ENCODE data around the gene RANGAP1.

RANGAP1 gene

DNA sequence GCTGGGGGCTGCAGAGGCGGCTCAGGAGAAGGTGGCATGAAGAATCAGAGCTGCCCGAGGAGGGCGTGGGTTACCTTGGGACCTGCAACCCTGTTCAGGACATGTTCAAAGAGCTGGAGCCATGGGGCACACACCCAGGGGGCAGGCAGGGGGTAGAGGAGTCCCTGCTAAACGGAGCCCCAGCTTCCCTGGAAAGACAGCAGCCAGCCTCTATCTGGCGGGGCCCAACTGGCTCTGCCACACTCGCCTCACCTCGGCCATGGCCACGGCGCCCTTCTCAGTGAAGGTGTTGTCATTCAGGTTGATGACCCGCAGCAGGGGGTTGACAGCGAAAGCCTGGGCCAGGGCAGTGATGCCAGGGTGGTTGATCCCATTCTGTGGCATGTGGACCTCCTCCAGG is 28.3 kb downstream of the RANGAP1 start:
- DNase-seq (ENCODE audit: low spot score) = no peak

DNA sequence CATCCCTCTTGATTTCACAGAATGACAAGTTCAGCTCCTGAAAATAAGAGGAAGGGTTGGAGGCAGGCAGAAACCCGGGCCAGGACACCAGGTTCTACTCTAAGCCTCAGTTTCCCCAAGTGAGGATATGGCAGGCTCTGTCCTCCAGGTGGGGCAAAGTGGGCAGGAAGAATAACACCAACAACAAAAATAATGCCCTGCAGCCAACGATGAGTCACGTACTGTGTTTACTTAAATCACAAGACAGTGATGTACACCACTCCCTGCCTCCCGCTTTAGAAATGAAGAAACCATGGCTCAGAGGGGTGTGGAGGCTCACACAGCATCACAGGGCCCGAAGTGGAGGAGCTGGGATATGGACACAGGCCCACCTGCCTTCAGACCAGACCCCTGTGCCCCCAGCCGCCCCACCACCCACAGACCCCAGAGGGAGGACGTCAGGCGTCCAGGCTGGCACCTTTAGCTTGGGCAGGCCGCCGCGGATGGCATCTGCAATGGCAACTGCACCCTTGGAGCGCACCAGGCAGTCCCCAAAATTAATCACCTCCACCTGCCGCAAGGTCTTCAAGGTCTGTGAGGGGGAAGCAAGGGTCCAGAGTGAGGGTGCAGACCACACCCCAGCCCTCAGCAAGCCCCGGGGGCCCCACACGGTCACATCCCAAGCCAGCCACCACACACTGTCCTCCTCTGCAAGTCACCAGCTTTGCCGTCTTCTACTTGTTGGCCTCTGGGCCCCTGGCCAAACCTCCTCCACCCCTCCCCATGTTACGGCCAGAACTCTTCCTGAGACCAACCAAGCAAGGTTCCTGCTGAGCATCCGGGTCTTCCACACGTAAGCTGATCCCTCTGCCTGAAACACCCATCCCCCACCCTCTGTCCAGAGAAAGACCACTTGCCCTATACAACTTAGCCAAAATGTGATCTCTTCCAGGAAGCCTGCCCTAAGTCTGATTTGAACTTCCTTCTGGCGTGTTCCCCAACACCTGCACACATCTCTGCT is 29.4 kb downstream of the RANGAP1 start:
- DNase-seq (ENCODE audit: low spot score) = peak; percentile 40

DNA sequence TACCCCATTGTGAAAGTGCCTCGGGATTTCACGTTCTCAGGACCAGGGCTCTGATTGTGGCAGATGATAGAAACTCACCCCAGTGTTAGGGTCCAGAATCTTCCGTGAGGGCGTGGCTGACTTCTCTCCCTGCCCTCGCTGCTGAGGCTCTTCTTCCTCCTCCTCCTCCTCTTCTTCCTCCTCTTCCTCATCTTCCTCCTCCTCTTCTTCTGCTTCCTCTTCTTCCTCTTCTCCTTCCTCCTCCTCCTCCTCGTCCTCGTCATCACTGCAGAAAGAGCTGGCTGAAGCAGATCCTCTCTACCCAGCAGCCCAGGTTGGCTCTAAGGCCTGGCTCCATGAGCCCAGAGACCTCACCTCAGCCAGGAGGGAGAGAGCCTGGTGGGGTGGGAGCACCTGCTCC is 31.8 kb downstream of the RANGAP1 start:
- no peak for DNase-seq (ENCODE audit: low spot score)

DNA sequence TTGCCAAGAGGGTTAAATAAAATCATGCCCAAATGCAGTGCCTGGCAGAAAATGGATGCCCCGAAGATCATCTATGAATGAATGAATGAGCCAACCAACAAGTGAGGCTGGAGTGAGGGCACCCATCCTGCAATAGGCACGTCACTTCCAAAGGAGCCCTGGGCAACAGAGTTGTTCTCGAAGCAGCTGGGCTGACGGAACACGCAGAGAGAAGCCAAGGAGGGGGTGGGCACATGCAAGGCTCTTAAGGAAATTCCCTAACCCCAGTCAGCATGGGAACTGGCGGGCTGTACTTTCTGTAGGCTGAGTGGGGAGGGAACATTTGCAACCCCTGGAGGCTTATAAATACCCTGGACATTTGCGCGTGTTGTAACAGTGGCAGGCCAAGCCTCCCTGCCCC is 33.6 kb downstream of the RANGAP1 start:
- DNase-seq (ENCODE audit: low spot score) = no peak

DNA sequence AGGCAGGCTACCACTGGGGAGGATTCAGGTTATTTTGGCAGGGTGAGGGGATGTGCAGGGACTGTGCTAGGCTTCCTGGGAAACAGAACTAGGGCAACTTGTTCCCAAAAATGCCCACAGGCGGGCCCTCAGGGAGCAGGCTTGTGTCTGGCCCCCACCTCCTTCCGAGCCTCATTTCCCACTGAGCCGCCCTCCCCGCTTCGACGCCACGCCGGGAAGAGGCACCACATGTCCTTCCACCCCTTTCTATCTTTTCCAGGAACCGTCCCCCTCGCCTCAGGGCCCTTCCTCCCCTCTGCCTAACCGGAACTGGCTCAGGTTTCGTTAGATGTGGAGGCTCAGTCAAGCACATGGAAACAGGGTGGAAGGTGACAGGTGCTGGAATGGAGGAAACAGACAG is 35.9 kb downstream of the RANGAP1 start:
- DNase-seq (ENCODE audit: low spot score) = no peak

DNA sequence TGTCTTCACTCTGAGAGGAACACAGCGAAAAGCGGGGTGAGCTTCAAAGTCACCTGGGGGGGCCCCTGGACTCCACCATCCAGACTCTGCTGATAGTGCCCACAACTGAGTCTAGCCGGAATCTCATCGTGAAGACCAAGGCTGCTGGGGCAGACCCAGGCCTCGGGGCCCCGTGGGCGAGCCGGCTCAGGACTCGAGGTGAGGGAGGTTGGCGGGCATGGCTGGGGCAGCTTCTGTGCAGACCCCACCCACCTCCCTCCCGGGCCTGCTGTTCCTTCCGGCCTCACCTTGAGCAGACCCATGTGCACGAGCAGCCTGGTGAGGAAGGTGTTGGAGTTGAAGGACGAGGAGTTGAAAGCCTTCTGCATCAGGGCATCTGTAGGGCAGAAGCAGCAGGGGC is 36.5 kb downstream of the RANGAP1 start:
- DNase-seq (ENCODE audit: low spot score) = no peak

DNA sequence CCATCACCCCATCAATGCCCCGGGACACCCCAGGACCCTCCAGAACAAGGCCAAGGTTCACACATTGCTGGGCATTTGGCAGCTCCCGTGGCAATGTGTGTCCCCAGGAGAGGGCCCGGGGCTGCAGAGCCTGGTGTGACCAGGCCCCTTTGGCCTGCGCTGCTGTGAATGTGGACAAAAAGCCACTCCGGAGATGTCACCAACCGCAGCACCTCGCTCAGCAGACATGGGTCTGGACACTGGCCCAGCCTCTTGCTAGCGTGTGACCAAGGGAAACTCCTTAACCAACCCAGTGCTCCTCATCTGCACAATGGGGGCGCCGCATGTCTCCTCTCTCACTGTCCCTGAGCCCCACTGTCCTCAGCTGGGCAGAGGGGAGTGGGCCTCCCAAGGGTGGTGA is 37.2 kb downstream of the RANGAP1 start:
- DNase-seq (ENCODE audit: low spot score) = no peak

DNA sequence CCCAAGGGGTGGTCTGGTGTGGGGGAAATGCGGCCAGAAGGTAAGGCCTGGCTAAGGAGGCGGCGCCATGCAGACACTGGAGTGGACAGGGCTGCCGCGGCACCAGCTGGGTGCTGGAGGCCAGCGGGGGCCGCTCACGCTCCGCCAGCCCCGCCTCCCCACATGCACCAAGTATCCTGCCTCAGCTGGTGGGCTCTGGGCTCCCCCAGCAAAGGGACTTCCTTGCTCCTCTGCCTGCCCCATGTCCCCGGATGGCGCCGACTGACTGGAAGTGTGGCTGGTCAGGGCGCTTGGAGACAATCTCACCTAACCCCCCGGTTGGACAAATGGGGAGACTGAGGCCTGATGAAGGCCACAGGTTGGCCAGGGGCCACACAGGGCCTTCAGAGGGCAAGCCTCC is 37.7 kb downstream of the RANGAP1 start:
- DNase-seq (ENCODE audit: low spot score) = no peak

DNA sequence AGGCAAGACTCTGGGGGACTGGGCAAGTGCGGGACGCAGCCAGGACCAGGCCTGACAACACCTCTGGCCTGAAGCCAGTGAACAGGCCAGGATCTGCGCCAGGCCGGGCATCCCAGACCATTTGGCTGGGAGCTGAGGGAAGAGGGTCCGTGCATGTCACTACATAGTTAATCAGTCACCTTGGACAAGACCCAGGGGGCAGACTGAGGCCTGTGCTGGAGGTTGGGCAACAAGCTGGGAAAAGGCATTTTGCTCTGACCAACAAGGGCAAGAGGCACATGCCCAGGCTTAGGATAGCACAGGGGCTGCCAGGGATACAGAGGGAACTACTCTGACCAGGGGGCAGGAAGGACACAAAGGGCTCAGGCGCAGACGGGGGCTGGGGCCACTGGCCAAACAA is 38.3 kb downstream of the RANGAP1 start:
- no peak for DNase-seq (ENCODE audit: low spot score)

DNA sequence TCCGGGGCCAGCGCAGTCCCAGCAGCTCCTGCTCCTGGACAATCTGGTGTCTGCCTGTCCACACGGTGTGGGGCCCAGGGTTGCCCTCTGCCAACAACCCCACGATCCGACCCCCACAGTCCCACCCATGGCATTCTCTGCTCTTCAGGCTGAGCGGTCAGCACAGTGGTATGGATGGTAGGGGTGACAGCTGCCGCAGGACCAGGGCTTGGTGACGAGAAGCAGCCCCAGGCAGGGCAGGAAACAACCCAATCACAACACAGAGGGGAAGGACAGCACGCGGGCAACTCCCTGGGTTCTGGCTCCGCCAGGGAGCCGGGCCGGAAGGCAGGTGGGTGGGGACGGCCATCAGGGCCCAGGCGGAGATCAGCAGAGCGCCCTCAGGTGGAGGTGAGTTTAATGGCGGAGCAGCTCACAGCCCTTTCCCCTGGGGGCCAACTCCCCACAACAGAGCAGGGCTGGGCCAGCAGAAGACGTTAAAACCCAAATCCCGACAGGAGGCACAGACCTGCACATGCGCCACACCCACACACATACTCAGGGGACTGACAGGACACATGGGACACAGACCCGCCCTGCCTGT is 40.0 kb downstream of the RANGAP1 start:
- no peak for DNase-seq (ENCODE audit: low spot score)

DNA sequence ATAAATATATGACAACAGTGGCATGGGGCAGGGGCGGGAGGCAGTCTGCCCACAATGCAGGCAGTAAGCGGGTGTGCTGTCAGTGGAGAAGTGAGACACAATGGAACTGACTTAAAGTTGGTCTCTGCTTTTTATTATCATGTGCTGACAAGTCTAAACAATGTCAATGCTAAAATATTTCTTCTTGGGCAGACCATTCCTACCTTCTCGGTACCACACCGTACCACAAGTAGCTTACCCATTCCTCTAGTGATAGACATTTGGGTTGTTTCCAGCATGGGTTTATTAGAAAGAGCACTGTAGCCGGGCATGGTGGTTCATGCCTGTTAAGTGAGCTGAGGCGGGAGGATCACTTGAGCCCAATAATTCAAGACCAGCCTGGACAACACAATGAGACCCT is 42.6 kb downstream of the RANGAP1 start:
- DNase-seq (ENCODE audit: low spot score) = no peak

DNA sequence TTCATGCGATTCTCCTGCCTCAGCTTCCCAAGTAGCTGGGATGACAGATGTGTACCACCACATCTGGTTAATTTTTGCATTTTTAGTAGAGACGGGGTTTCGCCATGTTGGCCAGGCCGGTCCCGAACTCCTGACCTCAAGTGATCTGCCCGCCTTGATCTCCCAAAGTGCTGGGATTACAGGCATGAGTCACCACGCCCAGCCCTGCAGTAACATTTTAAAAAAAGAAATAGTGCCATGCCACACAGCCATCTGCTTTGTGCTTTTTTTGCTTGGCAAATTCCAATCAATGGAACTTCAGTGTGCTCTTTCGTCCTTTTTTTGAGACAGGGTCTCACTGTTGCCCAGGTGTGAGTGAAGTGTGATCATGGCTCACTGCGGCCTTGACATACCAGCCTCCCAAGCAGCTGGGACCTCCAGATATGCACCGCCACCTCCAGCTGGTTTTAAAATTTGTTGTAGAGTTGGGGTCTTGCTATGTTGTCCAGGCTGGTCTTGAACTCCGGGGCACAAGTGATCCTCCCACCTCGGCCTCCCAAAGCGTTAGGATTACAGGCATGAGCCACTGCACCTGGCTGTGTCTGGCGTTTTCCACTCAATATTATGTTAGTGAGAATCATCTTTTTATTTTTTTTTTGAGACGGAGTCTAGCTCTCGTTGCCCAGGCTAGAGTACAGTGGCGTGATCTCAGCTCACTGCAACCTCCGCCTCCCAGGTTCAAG is 43.4 kb downstream of the RANGAP1 start:
- no peak for DNase-seq (ENCODE audit: low spot score)

DNA sequence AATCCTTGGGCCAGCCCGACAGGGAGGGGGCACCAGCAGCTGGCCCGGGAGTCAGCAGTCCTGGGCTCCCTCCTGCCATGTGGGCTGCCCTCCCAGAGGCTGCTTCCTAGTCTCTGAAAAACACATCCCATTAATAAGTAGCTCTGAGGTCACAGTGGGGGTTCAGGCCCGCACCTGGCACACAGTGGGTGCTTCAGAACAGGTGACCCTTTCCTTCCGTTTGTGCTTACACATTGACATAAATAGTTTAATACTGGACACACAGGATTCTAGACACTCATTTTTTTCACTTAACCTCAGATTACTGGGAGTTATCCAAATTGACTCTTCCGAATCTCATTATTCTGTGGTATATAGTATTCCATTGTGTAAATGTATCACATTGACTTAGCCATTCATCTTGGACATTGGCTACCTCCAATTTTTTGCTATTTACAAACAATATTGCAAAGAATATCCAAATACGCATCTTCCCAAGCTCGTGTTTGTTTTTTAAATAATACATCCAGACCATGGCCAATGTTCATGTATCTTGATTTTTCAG is 44.8 kb downstream of the RANGAP1 start:
- no peak for DNase-seq (ENCODE audit: low spot score)

DNA sequence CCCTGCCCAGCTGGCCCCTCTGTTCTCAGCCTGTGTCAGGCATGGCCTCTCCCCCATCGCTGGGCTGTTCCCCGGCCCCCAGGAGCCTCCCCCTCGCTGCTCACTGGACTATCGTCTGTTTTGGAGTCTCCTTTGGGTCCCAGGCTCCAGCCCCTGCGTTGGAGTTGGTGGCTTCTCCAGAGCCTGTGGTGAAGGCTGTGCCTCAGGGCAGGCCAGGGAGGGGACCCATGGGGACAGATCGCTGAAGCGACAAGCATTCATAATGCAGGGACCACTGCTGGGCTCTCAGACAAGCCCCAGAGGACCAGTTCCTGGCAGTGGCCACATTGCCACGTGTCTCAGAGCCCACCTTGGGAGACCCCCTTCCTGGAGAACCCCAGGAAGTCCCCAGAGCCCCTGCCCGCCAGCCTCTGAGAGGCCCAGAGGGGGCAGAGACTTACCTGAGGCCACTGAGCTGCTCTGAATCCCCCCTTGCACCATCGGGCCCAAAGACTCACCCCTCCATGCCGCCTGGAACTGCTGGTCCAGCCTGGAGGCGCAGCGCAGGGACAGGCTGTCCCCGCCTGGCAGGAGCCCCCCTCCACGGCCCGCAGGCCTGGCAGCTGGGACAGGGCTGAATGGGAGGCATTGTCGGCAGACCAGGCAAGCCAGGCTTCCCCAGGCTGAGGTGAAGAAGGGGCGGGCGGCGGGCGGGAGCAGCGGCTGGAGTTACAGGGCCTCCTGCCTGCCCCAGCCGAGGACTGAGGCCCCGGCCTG is 45.4 kb downstream of the RANGAP1 start, which contains the start of gene CHADL:
CHADL (minus strand) TSS at position 555 of the 756 bp plus-strand sequence; CDS start at position 505, 50 bp downstream.
- DNase-seq (ENCODE audit: low spot score) = no peak

DNA sequence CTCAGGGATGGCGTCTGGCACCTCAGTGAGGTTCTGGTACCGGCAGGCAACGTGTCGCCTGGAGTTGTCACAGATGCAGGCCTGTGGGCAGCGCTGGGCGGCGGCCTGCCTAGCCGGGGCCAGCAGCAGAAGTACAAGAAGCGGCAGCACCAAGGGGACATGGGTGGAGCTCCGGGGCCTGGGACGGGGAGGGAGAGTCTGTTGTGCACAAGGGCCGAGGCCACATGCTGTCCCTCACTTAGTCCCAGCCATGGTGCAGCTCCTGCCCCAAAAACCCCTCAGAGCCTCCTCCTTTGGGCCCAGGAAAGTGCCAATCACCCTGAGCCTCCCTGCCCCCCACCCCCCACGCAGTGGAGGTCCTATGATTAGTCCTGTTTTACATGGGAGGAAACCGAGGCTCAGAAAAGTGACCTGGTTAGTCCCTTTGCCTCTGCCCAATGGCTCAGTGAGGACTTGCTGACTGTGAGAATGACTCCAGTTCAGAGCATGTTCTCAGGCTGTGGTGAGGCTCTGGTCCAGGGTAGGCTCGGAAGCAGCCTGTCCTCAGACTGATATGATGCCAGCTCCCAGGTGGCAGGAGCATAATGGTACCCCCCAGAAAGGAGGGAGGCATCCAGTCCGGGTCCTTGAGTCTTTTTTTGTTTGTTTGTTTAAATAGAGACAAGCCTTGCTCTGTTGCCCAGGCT is 46.4 kb downstream of the RANGAP1 start:
- DNase-seq (ENCODE audit: low spot score) = no peak

DNA sequence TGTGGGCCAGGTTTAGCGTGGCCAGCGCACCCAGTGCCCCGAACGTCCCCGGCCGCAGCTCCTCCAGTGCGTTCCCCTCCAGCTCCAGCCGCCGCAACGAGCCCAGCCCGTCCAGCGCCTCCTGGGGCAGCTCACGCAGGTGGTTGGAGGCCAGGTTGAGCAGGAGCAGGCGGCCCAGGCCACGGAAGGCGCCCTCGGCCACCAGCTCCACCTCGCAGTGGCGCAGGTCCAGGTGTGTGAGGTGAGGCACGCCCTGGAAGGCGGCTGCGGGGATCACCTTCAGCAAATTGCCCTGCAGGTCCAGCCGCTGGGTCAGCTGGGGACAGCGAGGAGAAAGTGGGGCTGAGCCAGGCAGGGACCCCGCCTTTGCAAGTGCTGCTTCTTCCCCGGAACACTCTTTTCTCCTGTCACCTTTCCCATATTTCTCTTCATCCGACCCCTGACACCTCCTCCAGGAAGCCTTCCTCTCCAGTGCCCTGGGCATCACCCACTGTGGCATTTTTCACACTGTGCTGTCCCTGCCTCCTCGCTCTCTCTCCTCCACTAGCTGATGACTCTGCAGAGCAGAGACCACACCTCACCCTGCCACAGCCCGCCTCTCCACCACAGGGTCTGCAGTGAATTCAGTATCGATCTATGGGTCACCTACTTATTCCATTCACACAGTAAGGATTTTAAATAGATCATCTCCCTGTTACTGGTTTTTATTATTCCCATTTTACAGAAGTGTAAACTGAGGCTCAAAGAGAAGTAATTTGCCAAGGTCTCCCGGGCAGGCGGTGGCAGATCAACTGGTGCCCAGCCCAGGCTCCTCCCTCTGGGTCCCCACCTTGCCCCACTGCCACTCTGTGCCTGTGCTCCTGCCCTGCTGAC is 47.2 kb downstream of the RANGAP1 start:
- no peak for DNase-seq (ENCODE audit: low spot score)

DNA sequence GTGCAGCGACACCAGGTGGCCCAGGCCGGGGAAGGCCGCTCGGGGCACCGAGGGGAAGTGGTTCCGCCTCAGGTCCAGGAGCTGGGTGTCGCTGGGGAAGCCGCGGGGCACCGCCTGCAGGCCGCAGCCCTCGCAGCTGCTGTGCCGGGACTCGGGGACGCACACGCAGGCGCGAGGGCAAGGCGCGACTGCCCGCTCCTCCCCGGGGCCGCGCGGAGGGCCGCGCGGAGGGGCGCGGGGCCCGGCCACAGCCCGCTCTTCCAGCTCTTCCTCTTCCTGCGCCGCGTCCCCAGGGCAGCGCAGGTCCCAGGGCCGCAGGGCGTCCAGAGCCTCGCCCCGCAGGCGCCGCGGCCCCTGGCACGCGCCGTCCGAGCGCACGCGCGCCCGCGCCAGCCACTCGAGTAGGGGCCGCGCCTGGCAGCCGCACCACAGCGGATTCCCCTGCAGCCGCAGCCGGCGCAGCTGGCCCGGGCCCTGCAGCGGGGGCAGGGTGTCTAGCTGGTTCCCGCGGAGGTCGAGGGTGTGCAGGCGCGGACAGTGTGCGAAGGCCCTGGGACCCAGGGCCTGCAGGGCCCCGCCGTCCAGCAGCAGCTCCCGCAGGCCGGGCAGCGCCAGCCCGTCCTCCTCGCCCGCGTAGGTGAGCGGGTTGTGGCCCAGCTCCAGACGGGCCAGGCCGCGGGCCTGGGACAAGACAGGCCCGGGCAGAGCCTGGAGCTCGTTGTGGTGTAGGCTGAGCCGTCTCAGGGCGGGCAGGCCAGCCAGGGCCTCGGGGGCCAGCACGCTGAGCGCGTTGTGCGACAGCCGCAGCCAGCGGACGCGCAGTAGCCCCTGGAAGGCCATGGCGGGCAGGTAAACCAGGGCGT is 48.0 kb downstream of the RANGAP1 start:
- peak; percentile 56 for DNase-seq (ENCODE audit: low spot score)

DNA sequence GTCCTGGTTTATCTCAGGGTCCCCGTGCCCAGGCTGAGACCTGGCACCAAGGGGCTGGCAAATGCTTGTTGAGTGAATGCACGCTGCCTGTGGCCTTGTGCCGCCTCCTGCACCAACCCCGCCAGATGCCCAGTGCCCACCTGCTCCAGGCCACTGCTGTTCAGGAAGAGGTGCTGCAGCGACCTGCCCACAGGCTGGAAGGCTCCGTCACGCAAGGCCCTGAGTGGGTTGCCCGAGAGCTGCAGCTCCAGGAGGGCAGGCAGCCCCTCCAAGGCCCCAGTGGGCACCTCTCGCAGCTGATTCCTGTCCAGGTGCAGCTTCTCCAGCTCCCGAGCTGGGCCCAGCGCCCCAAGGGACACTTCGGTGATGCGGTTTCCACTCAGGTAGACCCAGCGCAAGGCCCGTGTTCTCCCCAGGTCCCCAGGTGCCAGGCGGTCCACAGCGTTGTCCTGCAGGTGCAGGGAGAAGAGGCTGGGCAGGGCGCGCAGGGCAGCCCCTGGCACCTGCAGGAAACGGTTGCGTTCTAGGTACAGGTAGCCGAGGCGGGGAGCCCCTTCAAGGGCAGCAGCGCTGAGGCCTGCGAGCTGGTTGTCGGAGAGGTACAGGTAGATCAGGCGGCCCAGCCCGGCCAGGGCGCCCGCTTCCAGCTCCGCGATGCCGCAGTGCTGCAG is 48.8 kb downstream of the RANGAP1 start:
- DNase-seq (ENCODE audit: low spot score) = no peak
